Caco-2 (cell line): ENCODE measurements around the gene GALNS. TPM values are rescaled to one million over a fixed set of nuclear protein-coding genes. Genes with fewer than 3 reads are reported as not detected.
"Not testable (repeated sequence)": the region's sequence is repeated elsewhere in the genome, so short reads cannot be mapped to it uniquely, and the experiment has no call there.

Experiments
- BruUV-seq: library from RNA; stranded (reverse); fragments of 400-500 nt; replicated peaks from 2 replicates; lab custom pipeline; 2021; lab: Mats Ljungman, UMichigan
- CTCF ChIA-PET: fragments of 300-600 bp; sonication (Branson Sonifier 250); formaldehyde crosslinking; loops from one replicate; lab custom pipeline; 2022; ENCODE audit warnings: antibody characterized with exemption; lab: Charles Lee
- POLR2A ChIA-PET: fragments of 300-600 bp; sonication (Branson Sonifier 250); formaldehyde crosslinking; loops from one replicate; lab custom pipeline; 2022; ENCODE audit warnings: antibody characterized with exemption; lab: Charles Lee
- DNase-seq, 2 experiments: peaks; one replicate each; pipeline versions ENCODE4 v3.0.0 to v3.0.0-alpha.2; 2020 to 2022
- H3K27me3 ChIP-seq: replicated peaks from 2 replicates; pipeline ENCODE4 v1.6.0; 2011; ENCODE audit warnings: low read length; ENCODE audit not compliant: control insufficient read depth, insufficient read depth
- H3K36me3 ChIP-seq: 2 replicates; pipeline ENCODE4 v1.5.1; 2011; ENCODE audit warnings: low read length; ENCODE audit not compliant: control insufficient read depth, insufficient read depth
- H3K4me1 ChIP-seq: fragments of 250-450 bp; sonication (Bioruptor Pico); 2 replicates; pipeline ENCODE4 v1.5.1; 2020; ENCODE audit warnings: mild to moderate bottlenecking
- H3K4me3 ChIP-seq: 2 replicates; pipeline ENCODE4 v1.5.1; 2011; ENCODE audit warnings: low read depth, mild to moderate bottlenecking, control low read depth, low read length
- H3K9me3 ChIP-seq: fragments of 250-450 bp; sonication (Bioruptor Pico); 2 replicates; pipeline ENCODE4 v1.5.1; 2020; ENCODE audit warnings: mild to moderate bottlenecking, moderate library complexity
- H3K27ac Mint-ChIP-seq: one replicate; pipeline ENCODE4 v1.8.0; 2022; ENCODE audit warnings: mixed read lengths; ENCODE audit not compliant: unreplicated experiment
- H3K27me3 Mint-ChIP-seq: one replicate; pipeline ENCODE4 v1.8.0; 2022; ENCODE audit warnings: mixed read lengths; ENCODE audit not compliant: insufficient read depth, unreplicated experiment
- H3K36me3 Mint-ChIP-seq: one replicate; pipeline ENCODE4 v1.8.0; 2022; ENCODE audit warnings: mild to moderate bottlenecking, mixed read lengths; ENCODE audit not compliant: insufficient read depth, unreplicated experiment
- H3K4me1 Mint-ChIP-seq: one replicate; pipeline ENCODE4 v1.8.0; 2022; ENCODE audit warnings: low read depth, mixed read lengths; ENCODE audit not compliant: unreplicated experiment
- H3K4me3 Mint-ChIP-seq: one replicate; pipeline ENCODE4 v1.8.0; 2022; ENCODE audit warnings: mild to moderate bottlenecking, moderate library complexity, mixed read lengths; ENCODE audit not compliant: unreplicated experiment
- H3K9me3 Mint-ChIP-seq: one replicate; pipeline ENCODE4 v1.8.0; 2022; ENCODE audit warnings: mixed read lengths; ENCODE audit not compliant: unreplicated experiment
- CTCF ChIP-seq, 2 experiments: fragments of 200-600 bp in 1 of 2; IDR thresholded peaks; 1 replicate in 1 of 2; 2 replicates in 1 of 2; pipeline versions ENCODE4 v1.5.1 to v1.8.0; 2011 to 2022; ENCODE audit warnings: antibody characterized with exemption in 1 of 2, control low read depth in 1 of 2, inconsistent platforms in 1 of 2, low read depth in 1 of 2, low read length in 1 of 2, mild to moderate bottlenecking in 1 of 2, moderate library complexity in 1 of 2; ENCODE audit not compliant: insufficient read depth in 1 of 2, severe bottlenecking in 1 of 2, unreplicated experiment in 1 of 2
- intact Hi-C: fragments of 100-400 bp; cut with micrococcal nuclease; formaldehyde crosslinking; loops from one replicate; pipeline ENCODE4 v1.10.0; 2022; ENCODE audit not compliant: unreplicated experiment
- total RNA-seq: library from RNA; stranded (reverse); gene quantifications from 2 replicates; pipeline ENCODE4 v1.2.3, GENCODE V29; 2022

Gene GALNS
- total RNA-seq, 1 experiment from 2014 or later, result 57.8 TPM

- no TSS peak for BruUV-seq
- no peak overlapping the region for H3K27ac Mint-ChIP-seq
- H3K36me3 Mint-ChIP-seq, result peaks cover 3% of the 10 kb centered on the region
- no peaks in the 10 kb centered on the region for H3K4me1 ChIP-seq
- no peaks in the 10 kb centered on the region for H3K9me3 Mint-ChIP-seq
- ChIA-PET POLR2A (interaction anchor here (0.5 kb wide), 1 partner anchor 38 kb away, joined by 3 read pairs; the partner anchor contains the start of genes GALNS and TRAPPC2L), CTCF (no interaction called here)
- H3K36me3 ChIP-seq, result no peaks in the 10 kb centered on the region
- DNase-seq, result no peak
- no peaks in the 10 kb centered on the region for H3K9me3 ChIP-seq
- no peak overlapping the region for H3K4me3 Mint-ChIP-seq
- no peak for TF ChIP-seq CTCF (IDR thresholded peaks at IDR 0.05; ENCODE audit: insufficient read depth in 1 of 2, low read depth in 1 of 2, low read length in 1 of 2, severe bottlenecking in 1 of 2, unreplicated experiment in 1 of 2)
- H3K27me3 Mint-ChIP-seq, result peaks cover 6% of the 10 kb centered on the region
- intact Hi-C loops, result no loop called here
- H3K4me1 Mint-ChIP-seq, result no peaks in the 10 kb centered on the region
- H3K27me3 ChIP-seq, result no peaks in the 10 kb centered on the region
- no peak overlapping the region for H3K4me3 ChIP-seq
Measured at GRCh38 chr16:88894681-88895300, 38.0 kb upstream of the GALNS start.

- H3K4me1 ChIP-seq, H3K27ac Mint-ChIP-seq, intact Hi-C loops, CTCF ChIA-PET, H3K9me3 ChIP-seq, H3K4me3 ChIP-seq, H3K36me3 ChIP-seq, DNase-seq, POLR2A ChIA-PET, BruUV-seq, H3K36me3 Mint-ChIP-seq, H3K27me3 Mint-ChIP-seq, H3K4me1 Mint-ChIP-seq, H3K27me3 ChIP-seq, H3K4me3 Mint-ChIP-seq, H3K9me3 Mint-ChIP-seq: not testable (repeated sequence)
Measured at GRCh38 chr16:88894266-88894665, 37.5 kb upstream of the GALNS start.

- no TSS peak for BruUV-seq
- no peak overlapping the region for H3K4me3 Mint-ChIP-seq
- H3K4me1 Mint-ChIP-seq, result no peaks in the 10 kb centered on the region
- H3K27me3 Mint-ChIP-seq, result peaks cover 2% of the 10 kb centered on the region
- ChIA-PET POLR2A (no interaction called here), CTCF (no interaction called here)
- no peak for TF ChIP-seq CTCF (IDR thresholded peaks at IDR 0.05; ENCODE audit: insufficient read depth in 1 of 2, low read depth in 1 of 2, low read length in 1 of 2, severe bottlenecking in 1 of 2, unreplicated experiment in 1 of 2)
- no peak overlapping the region for H3K27ac Mint-ChIP-seq
- H3K4me3 ChIP-seq, result no peak overlapping the region
- peaks cover 7% of the 10 kb centered on the region for H3K36me3 Mint-ChIP-seq
- intact Hi-C loops, result no loop called here
- H3K9me3 Mint-ChIP-seq, result no peaks in the 10 kb centered on the region
- H3K27me3 ChIP-seq, result no peaks in the 10 kb centered on the region
- no peaks in the 10 kb centered on the region for H3K9me3 ChIP-seq
- DNase-seq, result no peak
- no peaks in the 10 kb centered on the region for H3K36me3 ChIP-seq
- H3K4me1 ChIP-seq, result no peaks in the 10 kb centered on the region
Measured at GRCh38 chr16:88893127-88893968, 36.6 kb upstream of the GALNS start.
